BLaER1 (cell line): Measurements from ENCODE around the gene VAV1.
A peak's percentile ranks its signal among the peaks of the same experiment; 100 is the strongest.

ENCODE experiments used
- H3K27ac ChIP-seq: shearing (Covaris generic); formaldehyde crosslinking; 2 replicates; pipeline ENCODE4 v1.8.1; 2022
- H3K27me3 ChIP-seq: shearing (Covaris generic); formaldehyde crosslinking; 2 replicates; pipeline ENCODE4 v1.8.1; 2022
- H3K36me3 ChIP-seq: shearing (Covaris generic); formaldehyde crosslinking; 2 replicates; pipeline ENCODE4 v1.8.1; 2022
- H3K4me1 ChIP-seq: shearing (Covaris generic); formaldehyde crosslinking; 2 replicates; pipeline ENCODE4 v1.8.1; 2022
- H3K4me2 ChIP-seq: shearing (Covaris generic); formaldehyde crosslinking; 2 replicates; pipeline ENCODE4 v1.8.1; 2022
- H3K4me3 ChIP-seq: shearing (Covaris generic); formaldehyde crosslinking; 2 replicates; pipeline ENCODE4 v1.8.1; 2022
- H3K9ac ChIP-seq: shearing (Covaris generic); formaldehyde crosslinking; 2 replicates; pipeline ENCODE4 v1.8.1; 2022
- H3K9me3 ChIP-seq: shearing (Covaris generic); formaldehyde crosslinking; 2 replicates; pipeline ENCODE4 v1.8.1; 2022
- H4K20me1 ChIP-seq: shearing (Covaris generic); formaldehyde crosslinking; 2 replicates; pipeline ENCODE4 v1.8.1; 2022
- Cebpa-rat ChIP-seq: shearing (Covaris generic); IDR thresholded peaks from 2 replicates; pipeline ENCODE4 v1.8.1; 2022

VAV1 gene

DNA sequence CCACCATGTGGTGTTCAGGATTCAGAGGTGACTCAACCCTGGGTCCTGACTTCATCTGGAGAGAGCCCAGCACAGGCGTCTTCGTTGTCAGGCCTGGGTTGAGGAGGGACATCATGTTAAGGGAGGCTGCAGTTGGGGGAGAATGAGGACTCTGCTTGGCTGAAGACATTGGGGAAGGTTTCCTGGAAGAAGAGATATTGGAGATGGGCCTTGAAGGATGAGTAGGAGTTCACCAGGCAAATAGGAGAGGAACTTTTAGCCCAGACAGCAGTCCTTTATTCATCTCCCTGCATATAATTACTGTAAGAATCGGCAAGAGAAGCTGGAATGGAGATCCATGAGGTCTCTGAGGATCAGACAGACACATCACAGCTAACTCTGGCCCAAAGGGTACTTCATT is 38.9 kb downstream of the VAV1 start:
- Histone ChIP-seq H3K36me3 (peaks cover 93% of the 10 kb centered on the region), H3K27me3 (no peaks in the 10 kb centered on the region), H3K4me3 (no peak overlapping the region), H3K9ac (no peak overlapping the region), H3K9me3 (peaks cover 22% of the 10 kb centered on the region), H3K27ac (no peak overlapping the region), H3K4me2 (no peak overlapping the region), H4K20me1 (peaks cover 99% of the 10 kb centered on the region), H3K4me1 (peaks cover 33% of the 10 kb centered on the region)
- no peak for TF ChIP-seq Cebpa-rat

DNA sequence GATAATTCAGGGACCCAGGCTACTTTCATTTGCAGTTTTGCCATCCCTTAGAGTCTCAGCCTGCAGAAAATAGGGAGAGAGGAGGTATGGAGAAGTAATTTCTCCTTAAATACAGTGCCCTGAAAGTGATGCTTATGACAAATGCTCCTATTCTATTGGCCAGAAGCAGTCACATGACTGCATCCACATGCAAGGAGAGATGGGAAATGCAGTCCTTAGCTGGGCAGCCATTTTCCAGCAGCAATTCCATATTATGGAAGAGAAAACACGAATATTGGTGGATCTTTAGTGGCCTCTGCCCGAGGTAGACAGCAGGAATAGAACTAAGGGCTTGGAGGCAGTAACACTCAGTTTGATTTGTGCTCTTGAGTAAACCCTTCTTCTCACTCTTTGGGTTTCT is 39.4 kb downstream of the VAV1 start:
- Histone ChIP-seq H3K4me1 (peaks cover 32% of the 10 kb centered on the region), H3K27me3 (no peaks in the 10 kb centered on the region), H4K20me1 (peaks cover 99% of the 10 kb centered on the region), H3K4me2 (no peak overlapping the region), H3K4me3 (no peak overlapping the region), H3K27ac (no peak overlapping the region), H3K9ac (no peak overlapping the region), H3K9me3 (peaks cover 22% of the 10 kb centered on the region), H3K36me3 (peaks cover 93% of the 10 kb centered on the region)
- TF ChIP-seq Cebpa-rat = no peak

DNA sequence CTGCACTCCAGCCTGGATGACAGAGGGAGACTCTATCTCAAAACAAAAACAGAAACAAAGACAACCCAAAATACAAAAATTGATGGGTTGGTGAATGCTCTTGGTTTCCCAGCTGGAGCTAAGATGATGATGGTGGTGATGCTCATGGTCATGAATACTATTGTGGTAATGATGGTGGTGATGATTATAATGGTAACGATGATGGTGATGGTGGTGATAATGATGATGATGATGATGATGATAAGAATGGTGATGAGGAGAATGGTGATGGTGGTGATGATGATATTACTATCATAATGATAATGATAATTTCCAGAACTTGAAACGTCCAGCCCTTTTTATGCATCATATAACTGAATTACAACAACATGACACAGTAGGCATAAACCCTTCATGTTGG is 40.1 kb downstream of the VAV1 start:
- H4K20me1 ChIP-seq = peaks cover 99% of the 10 kb centered on the region
- no peak for TF ChIP-seq Cebpa-rat
- no peak overlapping the region for H3K27ac ChIP-seq
- no peak overlapping the region for H3K4me3 ChIP-seq
- H3K4me1 ChIP-seq = peaks cover 32% of the 10 kb centered on the region
- H3K27me3 ChIP-seq = no peaks in the 10 kb centered on the region
- H3K36me3 ChIP-seq = peaks cover 93% of the 10 kb centered on the region
- no peak overlapping the region for H3K9ac ChIP-seq
- no peak overlapping the region for H3K4me2 ChIP-seq
- H3K9me3 ChIP-seq = peaks cover 25% of the 10 kb centered on the region

DNA sequence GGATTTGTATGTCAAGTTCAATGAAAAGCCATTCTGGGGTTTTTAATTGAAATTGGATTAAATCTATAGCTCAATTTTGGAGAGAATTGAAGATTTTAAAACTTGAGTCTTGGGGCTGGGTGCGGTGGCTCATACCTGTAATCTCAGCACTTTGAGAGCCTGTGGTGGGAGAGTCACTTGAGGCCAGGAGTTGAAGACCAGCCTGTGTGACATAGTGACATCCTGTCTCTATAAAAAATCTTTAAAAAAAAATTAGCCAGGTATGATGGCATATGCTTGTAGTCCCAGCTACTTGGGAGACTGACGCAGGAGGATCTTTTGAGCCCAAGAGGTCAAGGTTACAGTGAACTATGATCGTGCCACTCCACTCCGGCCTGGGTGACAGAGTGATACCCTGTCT is 41.2 kb downstream of the VAV1 start:
- peaks cover 35% of the 10 kb centered on the region for H3K9me3 ChIP-seq
- no peak overlapping the region for H3K4me3 ChIP-seq
- H3K27me3 ChIP-seq = no peaks in the 10 kb centered on the region
- TF ChIP-seq Cebpa-rat = no peak
- no peak overlapping the region for H3K27ac ChIP-seq
- 0 out of 2 replicates have a peak overlapping the region, but pooled peaks have one; percentile 12 for H3K4me2 ChIP-seq
- H3K9ac ChIP-seq = no peak overlapping the region
- peaks cover 99% of the 10 kb centered on the region for H4K20me1 ChIP-seq
- peaks cover 93% of the 10 kb centered on the region for H3K36me3 ChIP-seq
- H3K4me1 ChIP-seq = peaks cover 32% of the 10 kb centered on the region

DNA sequence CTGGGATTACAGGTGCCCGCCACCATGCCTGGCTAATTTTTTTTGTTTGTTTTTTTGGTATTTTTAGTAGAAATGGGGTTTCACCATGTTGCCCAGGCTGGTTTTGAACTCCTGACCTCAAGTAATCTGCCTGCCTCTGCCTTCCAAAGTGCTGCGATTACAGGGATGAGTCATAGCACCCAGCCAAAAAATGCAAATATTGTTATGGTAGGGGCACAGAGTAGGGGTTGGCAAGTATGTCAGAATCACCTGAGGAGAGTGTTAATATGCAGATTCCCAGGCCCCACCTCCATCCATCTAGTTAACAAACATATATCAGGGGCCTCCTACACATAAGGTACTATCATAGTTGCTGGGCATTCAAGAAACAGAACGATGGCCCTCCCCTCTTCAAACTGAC is 44.7 kb downstream of the VAV1 start:
- peaks cover 48% of the 10 kb centered on the region for H3K9me3 ChIP-seq
- H4K20me1 ChIP-seq = peaks cover 97% of the 10 kb centered on the region
- H3K9ac ChIP-seq = no peak overlapping the region
- peaks cover 93% of the 10 kb centered on the region for H3K36me3 ChIP-seq
- TF ChIP-seq Cebpa-rat = no peak
- H3K4me3 ChIP-seq = no peak overlapping the region
- H3K4me2 ChIP-seq = no peak overlapping the region
- no peaks in the 10 kb centered on the region for H3K27me3 ChIP-seq
- peaks cover 21% of the 10 kb centered on the region for H3K4me1 ChIP-seq
- H3K27ac ChIP-seq = no peak overlapping the region

DNA sequence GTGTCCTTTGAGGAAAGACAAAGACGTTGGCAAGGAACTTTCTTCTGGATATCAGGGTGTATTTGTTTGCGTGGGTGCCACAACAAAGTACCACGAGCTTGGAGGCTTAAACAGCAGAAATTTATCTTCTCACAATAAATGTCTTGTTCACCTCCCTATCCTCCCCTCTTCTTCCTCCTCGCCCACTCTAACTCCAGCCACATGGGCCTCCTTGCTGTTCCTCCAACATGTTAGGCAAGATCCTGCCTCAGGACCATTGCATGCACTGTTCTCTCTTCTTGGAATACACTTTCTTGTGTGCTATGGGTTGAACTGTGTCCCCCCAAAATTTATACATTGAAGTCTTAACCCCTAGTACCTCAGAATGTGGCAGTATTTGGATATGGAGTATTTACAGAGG is 45.7 kb downstream of the VAV1 start:
- Histone ChIP-seq H3K9me3 (peaks cover 40% of the 10 kb centered on the region), H3K4me1 (peaks cover 12% of the 10 kb centered on the region), H4K20me1 (peaks cover 89% of the 10 kb centered on the region)

DNA sequence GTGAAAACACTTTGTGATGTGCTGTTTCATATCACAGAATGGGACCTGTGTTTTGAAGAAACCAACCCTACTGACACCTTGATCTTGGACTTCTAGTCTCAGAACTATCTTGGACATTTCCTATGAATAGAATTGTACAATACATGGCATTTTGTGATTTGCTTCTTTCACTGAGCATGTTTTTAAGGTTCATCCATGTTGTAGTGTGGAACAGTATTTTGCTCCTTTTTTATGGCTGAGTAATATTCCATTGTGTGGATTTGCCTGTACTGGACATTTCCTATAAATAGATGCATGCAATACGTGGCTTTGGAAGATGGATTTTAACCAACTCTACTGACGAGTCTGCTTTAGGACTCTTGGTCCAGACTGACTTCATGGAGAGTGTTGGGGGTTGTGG is 46.8 kb downstream of the VAV1 start:
- H3K4me2 ChIP-seq = no peak overlapping the region
- no peak overlapping the region for H3K4me3 ChIP-seq
- H3K4me1 ChIP-seq = peaks cover 1% of the 10 kb centered on the region; the same call in 1 of the 2 replicates
- peaks cover 40% of the 10 kb centered on the region for H3K9me3 ChIP-seq
- H3K27me3 ChIP-seq = no peaks in the 10 kb centered on the region
- peaks cover 88% of the 10 kb centered on the region for H4K20me1 ChIP-seq
- TF ChIP-seq Cebpa-rat = no peak
- H3K27ac ChIP-seq = no peak overlapping the region
- H3K9ac ChIP-seq = no peak overlapping the region
- peaks cover 93% of the 10 kb centered on the region for H3K36me3 ChIP-seq

More for the DNA sequence above, 45.7 kb downstream of the VAV1 start:
- Histone ChIP-seq H3K4me2 (no peak overlapping the region), H3K27me3 (no peaks in the 10 kb centered on the region), H3K27ac (no peak overlapping the region), H3K36me3 (peaks cover 89% of the 10 kb centered on the region), H3K9ac (no peak overlapping the region), H3K4me3 (no peak overlapping the region)
- TF ChIP-seq Cebpa-rat = no peak

DNA sequence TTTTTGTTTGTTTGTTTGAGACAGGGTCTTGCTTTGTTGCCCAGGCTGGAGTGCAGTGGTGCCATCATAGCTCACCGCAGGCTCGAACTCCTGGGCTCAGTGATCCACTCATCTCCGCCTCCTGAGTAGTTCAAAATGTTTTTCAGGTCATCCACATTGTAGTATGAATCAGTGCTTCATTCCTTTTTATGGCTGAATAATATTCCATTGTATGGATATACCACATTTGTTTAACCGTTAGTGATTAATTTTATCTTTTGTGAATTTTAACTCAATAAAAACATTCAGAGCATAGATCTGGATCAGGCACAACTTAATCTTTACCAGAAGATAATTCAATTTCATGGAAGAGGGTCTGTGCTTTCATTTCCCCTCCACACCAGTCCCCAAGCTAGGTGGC is 47.7 kb downstream of the VAV1 start:
- Histone ChIP-seq H3K27me3 (no peaks in the 10 kb centered on the region), H3K9ac (no peak overlapping the region), H3K36me3 (peaks cover 96% of the 10 kb centered on the region), H3K27ac (no peak overlapping the region), H3K4me2 (no peak overlapping the region), H4K20me1 (peaks cover 88% of the 10 kb centered on the region), H3K4me3 (no peak overlapping the region), H3K9me3 (peaks cover 40% of the 10 kb centered on the region), H3K4me1 (no peaks in the 10 kb centered on the region)
- no peak for TF ChIP-seq Cebpa-rat

DNA sequence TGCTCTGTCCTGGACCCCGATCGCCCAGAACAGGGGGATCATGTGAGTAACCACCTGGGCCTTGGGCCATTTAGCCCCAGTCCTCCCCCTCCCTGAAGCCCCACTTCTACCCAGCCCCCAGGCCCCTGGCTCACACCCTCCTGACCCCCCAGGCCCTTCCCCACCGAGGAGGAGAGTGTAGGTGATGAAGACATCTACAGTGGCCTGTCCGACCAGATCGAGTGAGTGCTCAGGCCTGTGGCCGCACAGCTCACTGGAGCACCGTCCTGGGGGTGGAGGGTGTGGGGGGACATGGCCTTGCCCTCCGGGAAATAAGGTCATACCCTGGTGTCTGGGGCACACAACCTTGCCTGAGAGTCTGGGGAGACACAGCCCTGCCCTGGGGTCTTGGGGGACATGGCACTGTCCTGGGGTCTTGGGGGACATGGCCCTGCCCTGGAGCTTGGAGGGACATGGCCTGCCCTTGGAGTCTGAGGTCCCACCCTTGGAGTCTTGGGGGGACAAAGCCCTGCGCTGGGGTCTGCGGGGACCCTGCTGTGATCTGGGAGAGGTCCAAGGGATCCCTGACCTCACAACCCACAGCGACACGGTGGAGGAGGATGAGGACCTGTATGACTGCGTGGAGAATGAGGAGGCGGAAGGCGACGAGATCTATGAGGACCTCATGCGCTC is 49.3 kb downstream of the VAV1 start:
- no peak overlapping the region for H3K27ac ChIP-seq
- H3K9ac ChIP-seq = no peak overlapping the region
- peaks cover 78% of the 10 kb centered on the region for H4K20me1 ChIP-seq
- no peaks in the 10 kb centered on the region for H3K4me1 ChIP-seq
- no peak for TF ChIP-seq Cebpa-rat
- H3K4me3 ChIP-seq = no peak overlapping the region
- H3K36me3 ChIP-seq = peaks cover 96% of the 10 kb centered on the region
- no peaks in the 10 kb centered on the region for H3K27me3 ChIP-seq
- H3K4me2 ChIP-seq = no peak overlapping the region
- H3K9me3 ChIP-seq = peaks cover 37% of the 10 kb centered on the region

DNA sequence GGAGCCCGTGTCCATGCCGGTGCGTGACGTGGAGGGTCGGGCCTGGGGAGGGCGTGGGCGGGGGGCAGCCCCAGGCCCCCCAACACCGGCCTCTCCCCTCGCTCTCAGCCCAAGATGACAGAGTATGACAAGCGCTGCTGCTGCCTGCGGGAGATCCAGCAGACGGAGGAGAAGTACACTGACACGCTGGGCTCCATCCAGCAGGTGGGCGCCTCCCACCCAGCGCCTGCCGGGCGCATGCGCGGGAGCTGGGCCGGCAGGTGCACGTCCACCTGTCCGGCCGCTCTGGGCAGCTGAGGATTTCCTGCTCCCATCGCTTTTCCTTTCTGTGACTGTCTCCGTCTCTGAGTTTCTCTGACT is 49.8 kb downstream of the VAV1 start:
- peaks cover 33% of the 10 kb centered on the region for H3K9me3 ChIP-seq
- H3K4me1 ChIP-seq = no peaks in the 10 kb centered on the region
- H3K9ac ChIP-seq = no peak overlapping the region
- H3K36me3 ChIP-seq = peaks cover 96% of the 10 kb centered on the region
- H3K4me2 ChIP-seq = no peak overlapping the region
- no peak overlapping the region for H3K27ac ChIP-seq
- no peak for TF ChIP-seq Cebpa-rat
- H3K4me3 ChIP-seq = no peak overlapping the region
- H3K27me3 ChIP-seq = no peaks in the 10 kb centered on the region
- H4K20me1 ChIP-seq = peaks cover 75% of the 10 kb centered on the region
